Psoas muscle (tissue), 8 donors: ENCODE data around the gene MSANTD2. TPM values are rescaled to one million over a fixed set of nuclear protein-coding genes. Genes with fewer than 3 reads are reported as not detected.

Source experiments
- ATAC-seq, 4 donors: fragments of 200-7000 bp; cut with Tn5 transposase; one replicate each; pipeline ENCODE4 v1.9.1; 2020; ENCODE audit warnings: moderate library complexity in 3 of 4, mild to moderate bottlenecking in 2 of 4
- DNase-seq, 2 donors: peaks; one replicate each; pipeline ENCODE4 v3.0.0-alpha.2; 2020
- H3K27ac ChIP-seq: fragments of 200-600 bp; one replicate; pipeline ENCODE4 v1.8.0; 2022
- H3K27me3 ChIP-seq, 3 donors: fragments of 200-600 bp in 1 of 3; one replicate each; pipeline versions ENCODE4 v1.6.1 to v1.8.0; 2013 to 2022; ENCODE audit warnings: low read length in 2 of 3, mild to moderate bottlenecking in 2 of 3, moderate library complexity in 1 of 3; ENCODE audit not compliant: insufficient read depth in 3 of 3
- H3K36me3 ChIP-seq, 2 donors: fragments of 200-600 bp in 1 of 2; one replicate each; pipeline versions ENCODE4 v1.6.1 to v1.8.0; 2013 to 2022; ENCODE audit warnings: low read depth in 1 of 2, mild to moderate bottlenecking in 1 of 2, moderate library complexity in 1 of 2; ENCODE audit not compliant: insufficient read depth in 1 of 2
- H3K4me1 ChIP-seq: fragments of 200-600 bp; one replicate; pipeline ENCODE4 v1.8.0; 2022
- H3K4me3 ChIP-seq: fragments of 200-600 bp; one replicate; pipeline ENCODE4 v1.8.0; 2022; ENCODE audit warnings: mild to moderate bottlenecking
- H3K9me3 ChIP-seq: fragments of 200-600 bp; one replicate; pipeline ENCODE4 v1.8.0; 2022
- CTCF ChIP-seq: fragments of 200-600 bp; IDR thresholded peaks from one replicate; pipeline ENCODE4 v1.8.0; 2022; ENCODE audit warnings: antibody characterized with exemption
- WGBS, 3 donors: extraction: QIAGEN DNeasy Blood & Tissue Kit; methylation state at CpG; one replicate each; pipeline versions ENCODE4 v1.1.6 to v1.1.7; 2013; 5-methylcytosine and 5-hydroxymethylcytosine counted together
- intact Hi-C, 2 donors: fragments of 100-400 bp; cut with DNase I; formaldehyde crosslinking; loops; one replicate each; pipeline versions ENCODE4 v1.11.0 to v1.14.2; 2022
- polyA plus RNA-seq, 3 donors: library from polyadenylated mRNA; stranded (reverse); fragments of 200-250 nt; gene quantifications; one replicate each; pipeline ENCODE4 v1.2.3, GENCODE V29; 2013
- total RNA-seq, 4 donors: library from RNA; stranded (reverse); fragmentation: NEBNext Ultra II Directional in 2 of 4; extraction: Animal tissue kit (Norgen Biotek cat#: 25700) in 2 of 4; gene quantifications; one replicate each; pipeline versions ENCODE4 v1.2.1 to v1.2.4, GENCODE V29; 2021 to 2023
- donor health status: healthy with polysubstance abuse.
- donor health status: DM: no; HTN: no; CAD: no; lungs with moderate emphysema.
- donor health status: Bipolar disorder and iron deficiency.
- donor health status: healthy.
- donor health status: DM: yes; HTN: yes; CAD: no.
- donor health status: DM: no; HTN: no; CAD: no.
- donor health status: DM: no; HTN: no; CAD: no.
- donor health status: DM: yes; HTN: yes; CAD: no.

Gene MSANTD2
- total and polyA plus RNA-seq, 7 donors = 2.8 to 5.4 (median 4.0) TPM

GRCh38 chr11:124829986-124830385, 29.8 kb upstream of the MSANTD2 start:
- H3K4me1 ChIP-seq = no peaks in the 10 kb centered on the region
- ATAC-seq = peak in 2 of 4 donors; percentile 36 to 37
- WGBS, 3 donors = 30 to 47% (median 34%) methylated on average over 3 of the region's 3 CpGs
- H3K9me3 ChIP-seq = no peaks in the 10 kb centered on the region
- H3K27me3 ChIP-seq = no peaks in the 10 kb centered on the region
- no peak overlapping the region for H3K4me3 ChIP-seq
- H3K36me3 ChIP-seq = no peaks in the 10 kb centered on the region
- no peak for DNase-seq
- TF ChIP-seq CTCF = no peak
- intact Hi-C loops = no loop called here
- H3K27ac ChIP-seq = no peak overlapping the region

- no peak overlapping the region for H3K27ac ChIP-seq
- no peak overlapping the region for H3K4me3 ChIP-seq
- no peaks in the 10 kb centered on the region for H3K9me3 ChIP-seq
- intact Hi-C loops = no loop called here
- no peaks in the 10 kb centered on the region for H3K4me1 ChIP-seq
- no peak for ATAC-seq
- no peak for TF ChIP-seq CTCF
- DNase-seq = no peak
- H3K27me3 ChIP-seq = peaks cover 0 to 4% (median 0%) of the 10 kb centered on the region in 3 donors
- WGBS, 3 donors = 33 to 65% (median 54%) methylated on average over 3 of the region's 3 CpGs
- H3K36me3 ChIP-seq = no peaks in the 10 kb centered on the region
Observed at GRCh38 chr11:124825876-124826275, 25.7 kb upstream of the MSANTD2 start.

GRCh38 chr11:124823512-124824376, 23.5 kb upstream of the MSANTD2 start:
- WGBS, 3 donors = 59 to 70% (median 61%) methylated on average over 8 of the region's 8 CpGs
- ATAC-seq = no peak
- H3K36me3 ChIP-seq = no peaks in the 10 kb centered on the region
- H3K27ac ChIP-seq = no peak overlapping the region
- DNase-seq = no peak
- H3K4me1 ChIP-seq = no peaks in the 10 kb centered on the region
- H3K4me3 ChIP-seq = no peak overlapping the region
- H3K27me3 ChIP-seq = peaks cover 0 to 20% (median 2%) of the 10 kb centered on the region in 3 donors
- no peak for TF ChIP-seq CTCF
- H3K9me3 ChIP-seq = no peaks in the 10 kb centered on the region
- intact Hi-C loops = no loop called here

- Histone ChIP-seq H3K36me3 (no peaks in the 10 kb centered on the region), H3K9me3 (no peaks in the 10 kb centered on the region), H3K4me3 (no peak overlapping the region), H3K4me1 (no peaks in the 10 kb centered on the region), H3K27me3 (peaks cover 0 to 34% (median 5%) of the 10 kb centered on the region in 3 donors), H3K27ac (no peak overlapping the region)
- ATAC-seq (no peak), DNase-seq (no peak)
- WGBS, 3 donors = 61 to 67% (median 63%) methylated on average over 6 of the region's 6 CpGs
- no peak for TF ChIP-seq CTCF
- intact Hi-C loops = no loop called here
Observed at GRCh38 chr11:124821995-124822730, 22.0 kb upstream of the MSANTD2 start.
